GM23338 (cell line): ENCODE data around the gene ANKUB1. TPM values are rescaled to one million over a fixed set of nuclear protein-coding genes. Genes with fewer than 3 reads are reported as not detected.
A peak's percentile ranks its signal among the peaks of the same experiment; 100 is the strongest.

Source experiments
- ATAC-seq: fragments of 200-7000 bp; cut with Tn5 transposase; 3 replicates; pipeline ENCODE4 v1.9.1; 2020
- DNase-seq: peaks from one replicate; pipeline ENCODE4 v3.0.0-alpha.2; 2015; ENCODE audit warnings: low spot score
- H2AFZ ChIP-seq: fragments of 200-600 bp; sonication (generic); 2 replicates; pipeline ENCODE4 v1.8.0; 2016; ENCODE audit warnings: antibody characterized with exemption, mild to moderate bottlenecking, moderate library complexity
- H3F3A ChIP-seq: fragments of 200-600 bp; sonication (generic); replicated peaks from 2 replicates; pipeline ENCODE4 v1.8.0; 2017; ENCODE audit warnings: antibody characterized with exemption, mixed run types, low read depth
- H3K27ac ChIP-seq: fragments of 200-600 bp; sonication (generic); 2 replicates; pipeline ENCODE4 v1.6.1; 2016; ENCODE audit warnings: low read depth
- H3K27me3 ChIP-seq: fragments of 200-600 bp; sonication (generic); 2 replicates; pipeline ENCODE4 v1.8.0; 2016; ENCODE audit warnings: mild to moderate bottlenecking, mixed run types, moderate library complexity; ENCODE audit not compliant: insufficient read depth
- H3K36me3 ChIP-seq: fragments of 200-600 bp; sonication (generic); 2 replicates; pipeline ENCODE4 v1.8.0; 2016; ENCODE audit warnings: mild to moderate bottlenecking; ENCODE audit not compliant: insufficient read depth
- H3K4me1 ChIP-seq: fragments of 200-600 bp; sonication (generic); 2 replicates; pipeline ENCODE4 v1.8.0; 2016; ENCODE audit warnings: mild to moderate bottlenecking, moderate library complexity; ENCODE audit not compliant: insufficient read depth
- H3K4me2 ChIP-seq: fragments of 200-600 bp; sonication (generic); 2 replicates; pipeline ENCODE4 v1.7.1; 2017; ENCODE audit warnings: mixed run types
- H3K4me3 ChIP-seq: fragments of 200-600 bp; sonication (generic); 2 replicates; pipeline ENCODE4 v1.6.1; 2016; ENCODE audit warnings: mixed run types
- H3K79me2 ChIP-seq: fragments of 200-600 bp; sonication (generic); replicated peaks from 2 replicates; pipeline ENCODE4 v1.8.0; 2017; ENCODE audit warnings: mild to moderate bottlenecking; ENCODE audit not compliant: insufficient read depth
- H3K9me2 ChIP-seq: fragments of 200-600 bp; sonication (generic); 2 replicates; pipeline ENCODE4 v1.8.0; 2017; ENCODE audit not compliant: insufficient read depth
- H4K20me1 ChIP-seq: fragments of 200-600 bp; sonication (generic); replicated peaks from 2 replicates; pipeline ENCODE4 v1.8.0; 2017; ENCODE audit warnings: mild to moderate bottlenecking; ENCODE audit not compliant: insufficient read depth
- H3K27ac Mint-ChIP-seq: 2 replicates; pipeline ENCODE4 v1.8.0; 2020; ENCODE audit warnings: inconsistent platforms, mild to moderate bottlenecking, moderate library complexity, mixed read lengths
- H3K27me3 Mint-ChIP-seq: 3 replicates; pipeline ENCODE4 v1.8.0; 2022; ENCODE audit warnings: low read depth, mild to moderate bottlenecking, moderate library complexity, mixed read lengths, inconsistent platforms; ENCODE audit not compliant: insufficient read depth, poor library complexity
- H3K36me3 Mint-ChIP-seq: 3 replicates; pipeline ENCODE4 v1.8.0; 2021; ENCODE audit warnings: low read depth, mild to moderate bottlenecking, inconsistent platforms, moderate library complexity, mixed read lengths
- H3K4me1 Mint-ChIP-seq: 3 replicates; pipeline ENCODE4 v1.8.0; 2020; ENCODE audit warnings: mild to moderate bottlenecking, inconsistent platforms, mixed read lengths
- H3K4me3 Mint-ChIP-seq: 3 replicates; pipeline ENCODE4 v1.8.0; 2021; ENCODE audit warnings: moderate library complexity, mild to moderate bottlenecking, inconsistent platforms, mixed read lengths
- H3K9me3 Mint-ChIP-seq: 3 replicates; pipeline ENCODE4 v1.8.0; 2020; ENCODE audit warnings: moderate library complexity, mild to moderate bottlenecking, inconsistent platforms, mixed read lengths
- ETS1 ChIP-seq: IDR thresholded peaks from 2 replicates; pipeline ENCODE4 v1.6.1; 2016; ENCODE audit warnings: antibody characterized with exemption
- EZH2 ChIP-seq: fragments of 200-600 bp; sonication (generic); IDR thresholded peaks from one replicate; pipeline ENCODE4 v1.8.0; 2017; ENCODE audit warnings: antibody characterized with exemption, mild to moderate bottlenecking, low read depth; ENCODE audit not compliant: unreplicated experiment
- JUNB ChIP-seq: IDR thresholded peaks from one replicate; pipeline ENCODE4 v1.6.1; 2016; ENCODE audit warnings: antibody characterized with exemption; ENCODE audit not compliant: unreplicated experiment
- STAT1 ChIP-seq: IDR thresholded peaks from one replicate; pipeline ENCODE4 v1.6.1; 2016; ENCODE audit warnings: antibody characterized with exemption; ENCODE audit not compliant: unreplicated experiment
- ZNF331 ChIP-seq: fragments of 250-450 bp; sonication (Bioruptor Pico); IDR thresholded peaks from 2 replicates; pipeline ENCODE4 v1.5.0; 2020; ENCODE audit warnings: low read depth, mild to moderate bottlenecking, moderate library complexity
- ZNF462 ChIP-seq: fragments of 250-450 bp; sonication (Bioruptor Pico); IDR thresholded peaks from 2 replicates; pipeline ENCODE4 v1.5.0; 2020; ENCODE audit warnings: mild to moderate bottlenecking, moderate library complexity
- polyA plus RNA-seq: library from polyadenylated mRNA; unstranded; fragments of >200 nt; fragmentation: Nextera tagmentation; extraction: Ambion mirVana; gene quantifications from 2 replicates; pipeline ENCODE4 v1.2.1, GENCODE V29; 2016
- total RNA-seq: library from RNA; depleted of rRNA; stranded (reverse); fragments of >200 nt; shearing (Covaris generic); gene quantifications from 2 replicates; pipeline ENCODE4 v1.2.3, GENCODE V29; 2014

The ANKUB1 gene
- total and polyA plus RNA-seq, 2 experiments from 2014 or later: not detected

GRCh38 chr3:149781741-149782140, 10.6 kb downstream of the ANKUB1 start:
- peak overlapping the region; percentile 60; the same call in 1 of the 2 replicates for H2AFZ ChIP-seq
- H3K79me2 ChIP-seq: no peaks in the 10 kb centered on the region
- no peak overlapping the region for H3K27ac Mint-ChIP-seq
- H3K9me3 Mint-ChIP-seq: no peaks in the 10 kb centered on the region
- H3K4me1 Mint-ChIP-seq: peaks cover 5% of the 10 kb centered on the region; the same call in 2 of the 3 replicates
- H3K4me1 ChIP-seq: no peaks in the 10 kb centered on the region
- no peaks in the 10 kb centered on the region for H3K36me3 Mint-ChIP-seq
- H3K4me2 ChIP-seq: no peak overlapping the region
- H3K36me3 ChIP-seq: no peaks in the 10 kb centered on the region
- no peaks in the 10 kb centered on the region for H3K9me2 ChIP-seq
- H4K20me1 ChIP-seq: no peaks in the 10 kb centered on the region
- no peaks in the 10 kb centered on the region for H3K27me3 ChIP-seq
- H3K4me3 ChIP-seq: no peak overlapping the region
- ATAC-seq: no peak
- no peak overlapping the region for H3K4me3 Mint-ChIP-seq
- H3F3A ChIP-seq: no peaks in the 10 kb centered on the region
- TF ChIP-seq STAT1: no peak
- TF ChIP-seq ZNF331 (CRISPR knock-in tag): no peak
- TF ChIP-seq ZNF462 (CRISPR knock-in tag): no peak
- TF ChIP-seq JUNB: no peak
- no peak for TF ChIP-seq EZH2
- no peak for TF ChIP-seq ETS1
- H3K27me3 Mint-ChIP-seq: no peaks in the 10 kb centered on the region
- no peak overlapping the region for H3K27ac ChIP-seq
- no peak for DNase-seq
